Measurements from ENCODE around the gene IL12RB1.

Gene IL12RB1

GRCh38 chr19:18068395-18068794 lies 18.3 kb downstream of the IL12RB1 start:
- ChIA-PET POLR2A (interaction anchor here (0.5 kb wide), 1 partner anchor 38 kb away, joined by 3 read pairs; no protein-coding TSS in a partner anchor), CTCF (no interaction called here)
- DNase-seq (ENCODE audit: extremely low spot score), result no peak
- no peak for TF ChIP-seq CTCF (IDR thresholded peaks at IDR 0.05; ENCODE audit: control extremely low read depth, extremely low read depth, low read depth, missing control alignments)

- ChIA-PET CTCF (interaction anchor here (1.3 kb wide), 1 partner anchor 10 kb away, joined by 5 read pairs; no protein-coding TSS in a partner anchor), POLR2A (no interaction called here)
- no peak for TF ChIP-seq CTCF (IDR thresholded peaks at IDR 0.05; ENCODE audit: control extremely low read depth, extremely low read depth, low read depth, missing control alignments)
- DNase-seq (ENCODE audit: extremely low spot score), result no peak
Measured at GRCh38 chr19:18065173-18065495, 21.6 kb downstream of the IL12RB1 start.

GRCh38 chr19:18063463-18063862 lies 23.3 kb downstream of the IL12RB1 start:
- CTCF ChIA-PET, result interaction anchor here (1.0 to 1.5 kb wide), 3 partner anchors 12 to 125 kb away, joined by 3 read pairs; no protein-coding TSS in a partner anchor
- POLR2A ChIA-PET, result no interaction called here
- TF ChIP-seq CTCF (IDR thresholded peaks at IDR 0.05; ENCODE audit: control extremely low read depth, extremely low read depth, low read depth, missing control alignments), result no peak
- DNase-seq (ENCODE audit: extremely low spot score), result no peak

GRCh38 chr19:18062028-18062427 lies 24.7 kb downstream of the IL12RB1 start:
- DNase-seq (ENCODE audit: extremely low spot score), result no peak
- POLR2A ChIA-PET, result interaction anchor here (0.6 kb wide), 1 partner anchor 10 kb away, joined by 4 read pairs; no protein-coding TSS in a partner anchor
- TF ChIP-seq CTCF (IDR thresholded peaks at IDR 0.05; ENCODE audit: control extremely low read depth, extremely low read depth, low read depth, missing control alignments), result no peak
- CTCF ChIA-PET, result interaction anchor here (1.5 to 7.7 kb wide), 2 partner anchors 11 to 50 kb away, joined by 3 to 135 read pairs; partner anchors contain the start of gene ARRDC2

GRCh38 chr19:18060472-18060871 lies 26.3 kb downstream of the IL12RB1 start:
- ChIA-PET POLR2A (interaction anchor here (0.7 kb wide), 1 partner anchor 219 kb away, joined by 4 read pairs; no protein-coding TSS in a partner anchor), CTCF (interaction anchor here (0.9 to 7.7 kb wide), 7 partner anchors 16 to 201 kb away, joined by 3 to 135 read pairs (median 6); partner anchors contain the start of genes ARRDC2 and RPL18A)
- TF ChIP-seq CTCF (IDR thresholded peaks at IDR 0.05; ENCODE audit: control extremely low read depth, extremely low read depth, low read depth, missing control alignments), result no peak
- no peak for DNase-seq (ENCODE audit: extremely low spot score)

GRCh38 chr19:18059902-18060301 lies 26.8 kb downstream of the IL12RB1 start:
- ChIA-PET CTCF (interaction anchor here (0.7 to 7.7 kb wide), 11 partner anchors 9 to 210 kb away, joined by 3 to 135 read pairs (median 4); partner anchors contain the start of genes ARRDC2 and RPL18A), POLR2A (no interaction called here)
- no peak for TF ChIP-seq CTCF (IDR thresholded peaks at IDR 0.05; ENCODE audit: control extremely low read depth, extremely low read depth, low read depth, missing control alignments)
- DNase-seq (ENCODE audit: extremely low spot score), result no peak
